Stimulated activated CD4-positive, alpha-beta T cell treated with anti-CD3 and anti-CD28 coated beads, Interleukin-12 subunit alpha, Interleukin-12 subunit beta, amount 100 ng/mL, for 48 hours (primary cell): Measurements from ENCODE around the gene C22orf42.
"Not testable (repeated sequence)": the region's sequence is repeated elsewhere in the genome, so short reads cannot be mapped to it uniquely, and the experiment has no call there.

Experiments used
- DNase-seq, 3 donors: peaks; one replicate each; pipeline ENCODE4 v3.0.0-alpha.2; 2020; ENCODE audit warnings: low read depth in 2 of 3, low spot score in 1 of 3

The C22orf42 gene

GRCh38 chr22:32136881-32137280 is 22.2 kb downstream of the C22orf42 start:
- DNase-seq: not testable (repeated sequence)

GRCh38 chr22:32135958-32136357 is 23.1 kb downstream of the C22orf42 start:
- not testable (repeated sequence) for DNase-seq

GRCh38 chr22:32134796-32135195 is 24.3 kb downstream of the C22orf42 start:
- not testable (repeated sequence) for DNase-seq

GRCh38 chr22:32132783-32133182 is 26.3 kb downstream of the C22orf42 start:
- no peak for DNase-seq

GRCh38 chr22:32132126-32132525 is 27.0 kb downstream of the C22orf42 start:
- DNase-seq: no peak

- DNase-seq: no peak
These were observed 28.6 kb downstream of the C22orf42 start for GRCh38 chr22:32130464-32130863.

GRCh38 chr22:32127904-32128303 is 31.2 kb downstream of the C22orf42 start:
- no peak for DNase-seq

GRCh38 chr22:32123657-32124056 is 35.4 kb downstream of the C22orf42 start:
- DNase-seq: no peak

GRCh38 chr22:32122899-32123298 is 36.2 kb downstream of the C22orf42 start:
- no peak for DNase-seq

- DNase-seq: no peak
These were observed 38.5 kb downstream of the C22orf42 start for GRCh38 chr22:32120603-32121002.

GRCh38 chr22:32119568-32120235 is 39.4 kb downstream of the C22orf42 start:
- DNase-seq: no peak

GRCh38 chr22:32112380-32112779 is 46.7 kb downstream of the C22orf42 start:
- no peak for DNase-seq

GRCh38 chr22:32106930-32107329 is 52.2 kb downstream of the C22orf42 start:
- DNase-seq: no peak

GRCh38 chr22:32103658-32104315 is 55.3 kb downstream of the C22orf42 start:
- DNase-seq: no peak

GRCh38 chr22:32100711-32101110 is 58.4 kb downstream of the C22orf42 start:
- DNase-seq: no peak
